SK-N-SH treated with all-trans-retinoic acid at 6 μM for 48 hours (cell line): ENCODE results near the gene CLSTN2.

Experiments used
- ATAC-seq: fragments of 200-7000 bp; cut with Tn5 transposase; 3 replicates; pipeline ENCODE4 v1.9.1; 2020; ENCODE audit warnings: mild to moderate bottlenecking, moderate library complexity
- ARNTL ChIP-seq: fragments of 450-650 bp; formaldehyde crosslinking; IDR thresholded peaks from 2 replicates; pipeline ENCODE4 v1.5.0; 2020; ENCODE audit warnings: low read depth, mild to moderate bottlenecking, moderate library complexity, borderline replicate concordance
- BACH2 ChIP-seq: fragments of 250-450 bp; sonication (Bioruptor Pico); IDR thresholded peaks from 2 replicates; pipeline ENCODE4 v1.9.0; 2021; ENCODE audit warnings: mild to moderate bottlenecking, borderline replicate concordance
- CREB5 ChIP-seq: fragments of 250-450 bp; sonication (Bioruptor Pico); IDR thresholded peaks from 2 replicates; pipeline ENCODE4 v1.5.1; 2020; ENCODE audit warnings: low read depth, mild to moderate bottlenecking, moderate library complexity
- CSDC2 ChIP-seq: fragments of 250-450 bp; sonication (Bioruptor Pico); IDR thresholded peaks from 2 replicates; pipeline ENCODE4 v1.5.0; 2020; ENCODE audit warnings: mild to moderate bottlenecking, moderate library complexity
- ESRRG ChIP-seq: fragments of 250-450 bp; sonication (Bioruptor Pico); IDR thresholded peaks from 2 replicates; pipeline ENCODE4 v1.6.1; 2021; ENCODE audit warnings: mild to moderate bottlenecking
- ISL1 ChIP-seq: fragments of 250-450 bp; sonication (Bioruptor Pico); IDR thresholded peaks from 2 replicates; pipeline ENCODE4 v2.1.2; 2022; ENCODE audit warnings: mild to moderate bottlenecking, moderate library complexity
- OSR1 ChIP-seq: fragments of 250-450 bp; sonication (Bioruptor Pico); IDR thresholded peaks from 2 replicates; pipeline ENCODE4 v1.8.0; 2022; ENCODE audit warnings: moderate library complexity, mild to moderate bottlenecking, inconsistent platforms
- PPARA ChIP-seq: fragments of 250-450 bp; sonication (Bioruptor Pico); IDR thresholded peaks from 2 replicates; pipeline ENCODE4 v1.5.0; 2020; ENCODE audit warnings: mild to moderate bottlenecking, borderline replicate concordance
- RARB ChIP-seq: fragments of 250-450 bp; sonication (Bioruptor Pico); IDR thresholded peaks from 2 replicates; pipeline ENCODE4 v1.8.0; 2021; ENCODE audit warnings: mild to moderate bottlenecking, moderate library complexity
- SNAI2 ChIP-seq: fragments of 250-450 bp; sonication (Bioruptor Pico); IDR thresholded peaks from 2 replicates; pipeline ENCODE4 v1.5.0; 2020; ENCODE audit warnings: mild to moderate bottlenecking, moderate library complexity
- TCF4 ChIP-seq: fragments of 250-450 bp; sonication (Bioruptor Pico); IDR thresholded peaks from 2 replicates; pipeline ENCODE4 v1.8.0; 2021; ENCODE audit warnings: mild to moderate bottlenecking, moderate library complexity, borderline replicate concordance
- TOX ChIP-seq: fragments of 250-450 bp; sonication (Bioruptor Pico); IDR thresholded peaks from 2 replicates; pipeline ENCODE4 v1.8.0; 2021; ENCODE audit warnings: mild to moderate bottlenecking, moderate library complexity, borderline replicate concordance
- ZC3H10 ChIP-seq: fragments of 250-450 bp; sonication (Bioruptor Pico); IDR thresholded peaks from 2 replicates; pipeline ENCODE4 v1.5.1; 2021; ENCODE audit warnings: mild to moderate bottlenecking, moderate library complexity
- ZFP3 ChIP-seq: fragments of 250-450 bp; sonication (Bioruptor Pico); IDR thresholded peaks from 2 replicates; pipeline ENCODE4 v1.5.0; 2020; ENCODE audit warnings: mild to moderate bottlenecking, moderate library complexity
- ZFP30 ChIP-seq: fragments of 450-650 bp; formaldehyde crosslinking; IDR thresholded peaks from 2 replicates; pipeline ENCODE4 v1.5.0; 2022; ENCODE audit warnings: mild to moderate bottlenecking, moderate library complexity
- ZNF565 ChIP-seq: fragments of 450-650 bp; formaldehyde crosslinking; conservative IDR thresholded peaks from 2 replicates; pipeline ENCODE4 v1.5.0; 2020; ENCODE audit warnings: low read depth, mild to moderate bottlenecking, moderate library complexity
- ZNF70 ChIP-seq: fragments of 450-650 bp; formaldehyde crosslinking; IDR thresholded peaks from 2 replicates; pipeline ENCODE4 v1.5.0; 2020; ENCODE audit warnings: mild to moderate bottlenecking, moderate library complexity
- TF ChIP-seq, protein P1 (sequence below): fragments of 250-450 bp; sonication (Bioruptor Pico); IDR thresholded peaks from 2 replicates; pipeline ENCODE4 v1.5.1; 2021; ENCODE audit warnings: mild to moderate bottlenecking, moderate library complexity
- TF ChIP-seq, protein P2 (sequence below): fragments of 250-450 bp; sonication (Bioruptor Pico); IDR thresholded peaks from 2 replicates; pipeline ENCODE4 v1.8.0; 2021; ENCODE audit warnings: low read depth, mild to moderate bottlenecking, moderate library complexity, borderline replicate concordance
- TF ChIP-seq, protein P3 (sequence below): fragments of 250-450 bp; sonication (Bioruptor Pico); IDR thresholded peaks from 2 replicates; pipeline ENCODE4 v1.5.0; 2020; ENCODE audit warnings: mild to moderate bottlenecking, moderate library complexity

CLSTN2 gene

GRCh38 chr3:140424211-140424610, 489.2 kb downstream of the CLSTN2 start:
- TF ChIP-seq ZFP3 (CRISPR knock-in tag) = no peak
- no peak for TF ChIP-seq RARB (CRISPR knock-in tag)
- TF ChIP-seq, protein P1, sequence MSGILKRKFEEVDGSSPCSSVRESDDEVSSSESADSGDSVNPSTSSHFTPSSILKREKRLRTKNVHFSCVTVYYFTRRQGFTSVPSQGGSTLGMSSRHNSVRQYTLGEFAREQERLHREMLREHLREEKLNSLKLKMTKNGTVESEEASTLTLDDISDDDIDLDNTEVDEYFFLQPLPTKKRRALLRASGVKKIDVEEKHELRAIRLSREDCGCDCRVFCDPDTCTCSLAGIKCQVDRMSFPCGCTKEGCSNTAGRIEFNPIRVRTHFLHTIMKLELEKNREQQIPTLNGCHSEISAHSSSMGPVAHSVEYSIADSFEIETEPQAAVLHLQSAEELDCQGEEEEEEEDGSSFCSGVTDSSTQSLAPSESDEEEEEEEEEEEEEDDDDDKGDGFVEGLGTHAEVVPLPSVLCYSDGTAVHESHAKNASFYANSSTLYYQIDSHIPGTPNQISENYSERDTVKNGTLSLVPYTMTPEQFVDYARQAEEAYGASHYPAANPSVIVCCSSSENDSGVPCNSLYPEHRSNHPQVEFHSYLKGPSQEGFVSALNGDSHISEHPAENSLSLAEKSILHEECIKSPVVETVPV (CRISPR knock-in tag) = no peak
- TF ChIP-seq, protein P2, sequence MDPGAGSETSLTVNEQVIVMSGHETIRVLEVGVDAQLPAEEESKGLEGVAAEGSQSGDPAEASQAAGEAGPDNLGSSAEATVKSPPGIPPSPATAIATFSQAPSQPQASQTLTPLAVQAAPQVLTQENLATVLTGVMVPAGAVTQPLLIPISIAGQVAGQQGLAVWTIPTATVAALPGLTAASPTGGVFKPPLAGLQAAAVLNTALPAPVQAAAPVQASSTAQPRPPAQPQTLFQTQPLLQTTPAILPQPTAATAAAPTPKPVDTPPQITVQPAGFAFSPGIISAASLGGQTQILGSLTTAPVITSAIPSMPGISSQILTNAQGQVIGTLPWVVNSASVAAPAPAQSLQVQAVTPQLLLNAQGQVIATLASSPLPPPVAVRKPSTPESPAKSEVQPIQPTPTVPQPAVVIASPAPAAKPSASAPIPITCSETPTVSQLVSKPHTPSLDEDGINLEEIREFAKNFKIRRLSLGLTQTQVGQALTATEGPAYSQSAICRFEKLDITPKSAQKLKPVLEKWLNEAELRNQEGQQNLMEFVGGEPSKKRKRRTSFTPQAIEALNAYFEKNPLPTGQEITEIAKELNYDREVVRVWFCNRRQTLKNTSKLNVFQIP (CRISPR knock-in tag) = no peak
- TF ChIP-seq, protein P3, sequence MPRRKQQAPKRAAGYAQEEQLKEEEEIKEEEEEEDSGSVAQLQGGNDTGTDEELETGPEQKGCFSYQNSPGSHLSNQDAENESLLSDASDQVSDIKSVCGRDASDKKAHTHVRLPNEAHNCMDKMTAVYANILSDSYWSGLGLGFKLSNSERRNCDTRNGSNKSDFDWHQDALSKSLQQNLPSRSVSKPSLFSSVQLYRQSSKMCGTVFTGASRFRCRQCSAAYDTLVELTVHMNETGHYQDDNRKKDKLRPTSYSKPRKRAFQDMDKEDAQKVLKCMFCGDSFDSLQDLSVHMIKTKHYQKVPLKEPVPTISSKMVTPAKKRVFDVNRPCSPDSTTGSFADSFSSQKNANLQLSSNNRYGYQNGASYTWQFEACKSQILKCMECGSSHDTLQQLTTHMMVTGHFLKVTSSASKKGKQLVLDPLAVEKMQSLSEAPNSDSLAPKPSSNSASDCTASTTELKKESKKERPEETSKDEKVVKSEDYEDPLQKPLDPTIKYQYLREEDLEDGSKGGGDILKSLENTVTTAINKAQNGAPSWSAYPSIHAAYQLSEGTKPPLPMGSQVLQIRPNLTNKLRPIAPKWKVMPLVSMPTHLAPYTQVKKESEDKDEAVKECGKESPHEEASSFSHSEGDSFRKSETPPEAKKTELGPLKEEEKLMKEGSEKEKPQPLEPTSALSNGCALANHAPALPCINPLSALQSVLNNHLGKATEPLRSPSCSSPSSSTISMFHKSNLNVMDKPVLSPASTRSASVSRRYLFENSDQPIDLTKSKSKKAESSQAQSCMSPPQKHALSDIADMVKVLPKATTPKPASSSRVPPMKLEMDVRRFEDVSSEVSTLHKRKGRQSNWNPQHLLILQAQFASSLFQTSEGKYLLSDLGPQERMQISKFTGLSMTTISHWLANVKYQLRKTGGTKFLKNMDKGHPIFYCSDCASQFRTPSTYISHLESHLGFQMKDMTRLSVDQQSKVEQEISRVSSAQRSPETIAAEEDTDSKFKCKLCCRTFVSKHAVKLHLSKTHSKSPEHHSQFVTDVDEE (CRISPR knock-in tag) = no peak
- no peak for TF ChIP-seq BACH2 (CRISPR knock-in tag)
- TF ChIP-seq ESRRG = no peak
- no peak for TF ChIP-seq ISL1 (CRISPR knock-in tag)
- TF ChIP-seq TOX (CRISPR knock-in tag) = no peak
- no peak for TF ChIP-seq PPARA (CRISPR knock-in tag)
- no peak for ATAC-seq

DNA sequence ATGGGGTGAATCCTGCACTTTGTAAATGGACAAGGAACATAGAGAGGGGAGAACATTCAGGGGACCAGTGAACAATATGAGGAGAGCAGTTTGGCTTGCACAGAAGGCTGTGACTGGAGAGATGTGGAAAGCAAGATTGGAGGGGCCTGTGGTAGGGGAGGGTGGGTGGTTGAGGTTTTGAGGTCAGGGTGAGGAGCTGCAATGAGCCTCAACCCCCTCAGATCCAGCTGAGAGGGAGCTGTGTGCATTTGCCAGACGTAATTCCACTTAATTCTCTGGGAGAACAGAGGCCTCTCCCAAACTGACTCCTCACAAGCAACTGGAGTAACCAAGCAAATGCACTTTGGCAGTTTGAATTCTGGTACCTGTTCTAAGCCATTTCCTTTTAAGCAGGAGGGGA, 489.7 kb downstream of the CLSTN2 start:
- TF ChIP-seq CREB5 = no peak
- no peak for TF ChIP-seq TOX (CRISPR knock-in tag)
- TF ChIP-seq ZFP30 (CRISPR knock-in tag) = no peak
- no peak for TF ChIP-seq ZC3H10
- no peak for TF ChIP-seq CSDC2
- TF ChIP-seq, protein P3 (CRISPR knock-in tag) = no peak
- no peak for TF ChIP-seq SNAI2 (CRISPR knock-in tag)
- TF ChIP-seq TCF4 (CRISPR knock-in tag) = no peak
- no peak for ATAC-seq

DNA sequence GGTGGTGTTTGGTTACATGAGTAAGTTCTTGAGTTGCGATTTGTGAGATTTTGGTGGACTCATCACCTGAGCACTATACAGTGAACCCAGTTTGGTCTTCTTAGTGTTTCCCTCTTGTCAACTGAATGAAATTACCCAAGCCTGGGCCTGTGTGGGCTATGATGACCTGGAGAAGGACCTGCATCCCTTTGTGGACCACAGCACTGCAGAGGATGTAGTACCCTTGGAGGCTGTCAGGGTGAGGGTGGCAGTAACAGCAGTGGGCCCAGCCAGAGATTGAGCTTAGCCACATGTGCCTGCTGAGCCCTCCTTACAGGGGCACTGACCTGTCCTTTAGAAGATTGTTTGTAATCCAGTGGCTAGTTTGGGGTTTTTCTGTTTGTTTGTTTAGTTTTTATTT, 492.8 kb downstream of the CLSTN2 start:
- no peak for TF ChIP-seq ZNF70 (CRISPR knock-in tag)
- no peak for TF ChIP-seq OSR1 (CRISPR knock-in tag)
- TF ChIP-seq ISL1 (CRISPR knock-in tag) = no peak
- TF ChIP-seq, protein P2 (CRISPR knock-in tag) = no peak
- TF ChIP-seq SNAI2 (CRISPR knock-in tag) = no peak
- TF ChIP-seq ZNF565 (CRISPR knock-in tag) = no peak
- TF ChIP-seq ARNTL = no peak
- TF ChIP-seq TCF4 (CRISPR knock-in tag) = no peak
- ATAC-seq = no peak
